NT2/D1 (cell line): Measurements from ENCODE around the gene KRTAP6-1.

ENCODE experiments used
- YY1 ChIP-seq: IDR thresholded peaks from 2 replicates; pipeline ENCODE4 v1.6.1; 2011; ENCODE audit not compliant: insufficient read length, insufficient read depth
- ZNF274 ChIP-seq: IDR thresholded peaks from 2 replicates; pipeline ENCODE4 v1.6.1; 2011; ENCODE audit warnings: mild to moderate bottlenecking, low read depth, low read length

- TF ChIP-seq YY1: no peak
- no peak for TF ChIP-seq ZNF274
These were observed 7.8 kb downstream of the KRTAP6-1 start for GRCh38 chr21:30605968-30606367.
